RWPE1 (cell line): ENCODE measurements around the gene CLDN6.
A peak's percentile ranks its signal among the peaks of the same experiment; 100 is the strongest.

ENCODE experiments used
- CTCF ChIA-PET: fragments of 350-600 bp; sonication (Branson Sonifier 250); formaldehyde crosslinking; extraction: SDS; loops from one replicate; lab custom pipeline; 2021; lab: Yijun Ruan, JAX
- POLR2A ChIA-PET: fragments of 400-600 bp; formaldehyde crosslinking; extraction: SDS; loops from one replicate; lab custom pipeline; 2020; ENCODE audit warnings: antibody characterized with exemption; ENCODE audit not compliant: low non-redundant PET; lab: Yijun Ruan, JAX
- DNase-seq: peaks from one replicate; pipeline ENCODE4 v3.0.0; 2012; ENCODE audit warnings: low spot score
- H3K27ac ChIP-seq: fragments of 450-650 bp; 2 replicates; pipeline ENCODE4 v1.5.1; 2017
- CTCF ChIP-seq: fragments of 450-650 bp; conservative IDR thresholded peaks from 2 replicates; pipeline ENCODE4 v1.5.1; 2017; ENCODE audit warnings: low read depth, mild to moderate bottlenecking

CLDN6 gene

DNA sequence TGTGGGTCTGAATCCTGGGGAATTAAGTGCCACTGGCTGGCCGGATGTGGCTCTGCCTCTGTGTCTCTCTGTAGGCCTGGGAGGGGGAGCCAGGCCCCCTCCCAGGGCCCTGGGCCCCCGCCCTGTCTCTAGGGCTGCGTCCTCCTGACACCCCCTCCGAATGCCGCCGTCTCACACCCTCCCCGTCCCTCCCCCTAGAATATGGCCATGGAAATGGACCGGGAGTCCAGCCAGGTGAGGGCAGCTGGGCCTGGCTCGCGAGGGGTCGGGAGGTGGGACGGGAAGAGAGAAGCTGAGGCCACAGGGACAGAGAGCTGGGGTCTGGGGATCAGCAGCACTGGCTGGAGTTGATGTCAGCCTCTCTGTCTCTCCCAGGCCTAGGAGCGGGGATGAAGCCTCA, 21.7 kb downstream of the CLDN6 start:
- H3K27ac ChIP-seq, result peak overlapping the region; percentile 30; the same call in 1 of the 2 replicates
- ChIA-PET CTCF (interaction anchor here (0.5 to 0.7 kb wide), 2 partner anchors 16 to 32 kb away, joined by 3 to 6 read pairs; no protein-coding TSS in a partner anchor), POLR2A (no interaction called here)
- no peak for TF ChIP-seq CTCF
- DNase-seq, result no peak

DNA sequence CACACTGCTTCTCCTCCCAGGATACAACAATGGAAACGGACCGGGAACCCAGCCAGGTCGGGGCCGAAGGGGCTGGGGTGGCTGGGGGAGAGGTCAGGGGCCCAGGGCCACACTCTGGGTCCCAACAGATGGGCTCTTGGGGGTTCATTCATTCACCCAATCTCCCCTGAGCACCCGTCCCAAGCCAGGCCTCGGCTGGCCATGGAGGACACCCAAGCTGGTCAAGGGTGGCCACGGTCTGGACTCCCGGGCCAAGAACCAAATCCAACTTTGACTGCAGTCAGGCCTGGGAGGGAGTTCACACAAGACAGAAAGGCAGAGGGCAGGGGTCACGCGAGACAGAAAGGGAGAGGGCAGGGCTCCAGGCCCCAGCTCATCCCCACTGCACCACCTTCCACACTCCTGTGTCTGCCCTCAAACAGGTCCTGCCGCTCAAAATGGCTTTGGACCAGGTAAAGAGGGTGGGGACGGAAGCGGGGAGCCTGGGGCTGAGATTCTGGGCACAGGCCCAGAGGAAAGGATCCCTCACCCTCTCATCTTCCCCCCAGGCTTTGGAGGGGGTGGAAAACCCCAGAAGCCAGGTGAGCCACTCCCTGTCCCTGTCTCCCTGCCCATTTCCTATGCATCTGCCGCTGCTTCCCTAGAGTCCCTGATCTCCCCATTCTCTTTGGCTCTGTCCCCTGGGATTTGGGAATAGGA, 25.5 kb downstream of the CLDN6 start:
- DNase-seq, result peak; percentile 89
- no peak for TF ChIP-seq CTCF
- POLR2A ChIA-PET, result interaction anchor here (1.7 kb wide), 1 partner anchor 29 kb away, joined by 10 read pairs; no protein-coding TSS in a partner anchor
- peak overlapping the region; percentile 63 for H3K27ac ChIP-seq
- CTCF ChIA-PET, result interaction anchor here (0.6 to 1.1 kb wide), 2 partner anchors 39 to 48 kb away, joined by 3 to 4 read pairs; no protein-coding TSS in a partner anchor

DNA sequence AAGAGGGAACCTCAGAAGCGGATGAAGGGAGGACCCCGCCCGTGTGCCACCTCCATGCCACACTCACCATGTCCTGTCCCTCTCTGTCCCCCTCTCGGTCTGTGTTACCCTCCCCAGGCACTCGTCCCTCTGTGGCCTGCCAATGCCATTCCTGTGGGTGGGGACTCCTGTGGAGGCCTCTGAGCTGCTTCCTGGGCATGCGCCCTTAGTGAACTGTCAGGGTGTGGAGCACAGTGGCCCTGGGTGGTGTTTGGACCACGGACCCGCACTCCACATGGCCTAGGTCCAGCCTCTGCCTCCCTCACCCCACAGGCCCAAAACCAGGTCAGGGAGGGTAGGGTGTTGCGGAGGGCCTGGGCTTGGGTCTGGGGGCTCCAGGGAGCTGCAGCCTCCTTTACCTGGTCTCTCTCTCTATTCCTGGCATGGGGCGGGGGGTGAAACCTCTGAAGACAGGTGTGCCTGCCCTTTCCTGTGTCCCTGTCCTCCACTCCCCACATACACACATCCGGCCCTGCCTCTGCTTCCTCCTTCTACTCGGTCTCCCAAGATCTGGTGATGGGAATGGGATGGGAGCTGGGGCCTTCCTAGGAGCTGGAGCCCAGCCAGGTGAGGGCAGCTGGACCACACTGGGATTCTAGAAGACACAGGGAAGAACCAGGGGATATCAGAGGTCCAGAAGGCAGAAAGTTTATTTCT, 26.3 kb downstream of the CLDN6 start:
- ChIA-PET POLR2A (interaction anchor here (0.7 to 1.7 kb wide), 3 partner anchors 18 to 30 kb away, joined by 4 to 10 read pairs (median 7); no protein-coding TSS in a partner anchor), CTCF (interaction anchor here (1.0 to 1.1 kb wide), 2 partner anchors 22 to 40 kb away, joined by 4 to 8 read pairs; partner anchors contain the start of gene PAQR4)
- H3K27ac ChIP-seq, result peak overlapping the region; percentile 63
- DNase-seq, result no peak
- no peak for TF ChIP-seq CTCF

DNA sequence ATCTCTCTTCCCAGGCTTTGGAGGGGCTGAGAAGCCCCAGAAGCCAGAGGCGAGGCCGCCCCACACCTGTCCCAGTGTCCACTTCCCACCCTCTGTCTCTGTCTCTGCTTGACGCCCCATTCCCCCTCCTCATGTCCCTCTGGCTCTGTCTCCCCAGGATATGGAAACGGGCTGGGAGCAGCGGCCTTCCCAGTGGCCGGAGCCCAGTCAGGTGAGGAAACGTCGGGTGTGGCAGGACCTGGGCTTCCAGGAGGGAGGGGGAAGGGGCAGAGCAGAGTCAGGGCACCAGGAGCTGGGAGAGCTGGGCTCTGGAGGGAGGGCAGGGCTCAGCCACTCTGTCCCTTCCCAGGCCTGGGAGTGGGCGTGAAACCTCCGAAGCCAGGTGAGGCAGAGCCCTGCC, 27.1 kb downstream of the CLDN6 start:
- ChIA-PET POLR2A (interaction anchor here (0.7 to 1.7 kb wide), 3 partner anchors 19 to 30 kb away, joined by 4 to 10 read pairs (median 7); no protein-coding TSS in a partner anchor), CTCF (interaction anchor here (1.0 kb wide), 1 partner anchor 21 kb away, joined by 8 read pairs; the partner anchor contains the start of gene PAQR4)
- H3K27ac ChIP-seq, result no peak overlapping the region; the same call in 1 of the 2 replicates

GRCh38 chr16:2988590-2989099, 29.3 kb downstream of the CLDN6 start:
- H3K27ac ChIP-seq, result no peak overlapping the region
- no peak for TF ChIP-seq CTCF
- DNase-seq, result no peak
- POLR2A ChIA-PET, result no interaction called here
- CTCF ChIA-PET, result no interaction called here

More for the DNA sequence above, 27.1 kb downstream of the CLDN6 start:
- DNase-seq, result no peak
- TF ChIP-seq CTCF, result no peak

GRCh38 chr16:2987833-2988232, 30.1 kb downstream of the CLDN6 start:
- no peak overlapping the region for H3K27ac ChIP-seq
- POLR2A ChIA-PET, result no interaction called here
- CTCF ChIA-PET, result no interaction called here
- no peak for TF ChIP-seq CTCF
- DNase-seq, result no peak
